ENCODE data around the gene AKAP8. TPM values are rescaled to one million over a fixed set of nuclear protein-coding genes. Genes with fewer than 3 reads are reported as not detected.

AKAP8 gene
- polyA plus RNA-seq, 1 donor from 2014 or later, result 22.7 TPM

- Histone ChIP-seq H3K36me3 (ENCODE audit: insufficient read depth, low read length) (no peaks in the 10 kb centered on the region), H3K27ac (ENCODE audit: low read length) (no peak overlapping the region)
Observed at GRCh38 chr19:15404097-15404779, 24.7 kb upstream of the AKAP8 start.

GRCh38 chr19:15403151-15403531, 23.6 kb upstream of the AKAP8 start:
- Histone ChIP-seq H3K27me3 (ENCODE audit: insufficient read depth, low read depth, low read length) (no peaks in the 10 kb centered on the region), H3K9me2 (ENCODE audit: insufficient read depth, low read length) (no peaks in the 10 kb centered on the region), H3F3A (ENCODE audit: insufficient read depth, low read length, poor library complexity, severe bottlenecking) (no peaks in the 10 kb centered on the region), H3K27ac (ENCODE audit: low read length) (no peak overlapping the region), H3K9ac (ENCODE audit: low read length) (no peak overlapping the region), H3K9me3 (ENCODE audit: low read length) (no peaks in the 10 kb centered on the region), H3K4me3 (ENCODE audit: low read length) (no peak overlapping the region), H3K79me2 (replicated peaks; ENCODE audit: insufficient read depth, low read length) (peaks cover 63% of the 10 kb centered on the region), H2AFZ (ENCODE audit: low read depth, low read length) (no peak overlapping the region), H4K20me1 (ENCODE audit: insufficient read depth) (peaks cover 74% of the 10 kb centered on the region), H3K4me2 (ENCODE audit: low read length) (no peak overlapping the region), H3K36me3 (ENCODE audit: insufficient read depth, low read length) (no peaks in the 10 kb centered on the region)
- TF ChIP-seq RAD21 (conservative IDR thresholded peaks at IDR 0.05) (no peak), EP300 (conservative IDR thresholded peaks at IDR 0.05; ENCODE audit: poor library complexity, severe bottlenecking) (no peak), SMC3 (conservative IDR thresholded peaks at IDR 0.05; ENCODE audit: poor library complexity) (no peak), TAF1 (IDR thresholded peaks at IDR 0.05; ENCODE audit: low read depth) (no peak), REST (IDR thresholded peaks at IDR 0.05; ENCODE audit: borderline replicate concordance) (no peak), EZH2 (IDR thresholded peaks at IDR 0.05; ENCODE audit: borderline replicate concordance, insufficient read depth, low read length, poor library complexity, severe bottlenecking) (no peak), MXI1 (conservative IDR thresholded peaks at IDR 0.05; ENCODE audit: poor library complexity, severe bottlenecking) (no peak)

More at GRCh38 chr19:15404097-15404779, 24.7 kb upstream of the AKAP8 start:
- no peaks in the 10 kb centered on the region for H3K27me3 ChIP-seq (ENCODE audit: insufficient read depth, low read depth, low read length)
- H3K9ac ChIP-seq (ENCODE audit: low read length), result no peak overlapping the region
- no peak overlapping the region for H3K4me2 ChIP-seq (ENCODE audit: low read length)
- H3K79me2 ChIP-seq (replicated peaks; ENCODE audit: insufficient read depth, low read length), result peaks cover 68% of the 10 kb centered on the region
- TF ChIP-seq EP300 (conservative IDR thresholded peaks at IDR 0.05; ENCODE audit: poor library complexity, severe bottlenecking), result no peak
- no peak for TF ChIP-seq SMC3 (conservative IDR thresholded peaks at IDR 0.05; ENCODE audit: poor library complexity)
- no peak for TF ChIP-seq TAF1 (IDR thresholded peaks at IDR 0.05; ENCODE audit: low read depth)
- TF ChIP-seq MXI1 (conservative IDR thresholded peaks at IDR 0.05; ENCODE audit: poor library complexity, severe bottlenecking), result no peak
- TF ChIP-seq CTCF (IDR thresholded peaks at IDR 0.05; ENCODE audit: poor library complexity, severe bottlenecking), result no peak
- TF ChIP-seq RAD21 (conservative IDR thresholded peaks at IDR 0.05), result no peak
- no peak for TF ChIP-seq EZH2 (IDR thresholded peaks at IDR 0.05; ENCODE audit: borderline replicate concordance, insufficient read depth, low read length, poor library complexity, severe bottlenecking)
- TF ChIP-seq REST (IDR thresholded peaks at IDR 0.05; ENCODE audit: borderline replicate concordance), result no peak
- no peak for TF ChIP-seq POLR2AphosphoS5 (IDR thresholded peaks at IDR 0.05)
- no peak overlapping the region for H2AFZ ChIP-seq (ENCODE audit: low read depth, low read length)
- peaks cover 78% of the 10 kb centered on the region for H4K20me1 ChIP-seq (ENCODE audit: insufficient read depth)
- no peaks in the 10 kb centered on the region for H3F3A ChIP-seq (ENCODE audit: insufficient read depth, low read length, poor library complexity, severe bottlenecking)
- no peaks in the 10 kb centered on the region for H3K9me2 ChIP-seq (ENCODE audit: insufficient read depth, low read length)
- no peaks in the 10 kb centered on the region for H3K9me3 ChIP-seq (ENCODE audit: low read length)
- no peak overlapping the region for H3K4me3 ChIP-seq (ENCODE audit: low read length)

Measured in neural cell (in vitro differentiated cells).